GM20431 (cell line): ENCODE measurements around the gene TTLL8.

Source experiments
- in situ Hi-C: fragments of 300-500 bp; cut with MseI, MboI; formaldehyde crosslinking; loops from one replicate; pipeline ENCODE4 v1.15.0; 2020; ENCODE audit warnings: low sequenced_read_pairs; ENCODE audit not compliant: unreplicated experiment

The TTLL8 gene

DNA sequence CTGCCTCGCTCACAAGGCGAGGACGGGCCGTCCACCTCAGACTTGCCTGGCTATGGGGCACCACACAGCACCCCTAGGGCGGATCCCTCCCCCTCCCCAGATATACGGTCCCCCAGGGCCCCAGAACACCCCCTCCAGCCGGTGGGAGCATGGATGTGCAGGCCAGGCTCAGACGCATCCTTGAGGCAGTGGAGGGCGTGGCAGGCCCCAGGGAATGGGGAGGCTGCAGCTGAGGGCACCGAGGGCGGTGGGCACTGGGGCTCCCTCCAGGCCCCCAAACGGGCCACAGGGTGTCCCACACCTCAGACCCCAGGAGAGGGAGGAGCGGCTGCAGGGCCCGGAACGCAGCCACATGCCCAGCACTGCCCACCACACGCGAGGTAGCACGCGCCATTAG, 12.1 kb downstream of the TTLL8 start:
- in situ Hi-C loops, result no loop called here

DNA sequence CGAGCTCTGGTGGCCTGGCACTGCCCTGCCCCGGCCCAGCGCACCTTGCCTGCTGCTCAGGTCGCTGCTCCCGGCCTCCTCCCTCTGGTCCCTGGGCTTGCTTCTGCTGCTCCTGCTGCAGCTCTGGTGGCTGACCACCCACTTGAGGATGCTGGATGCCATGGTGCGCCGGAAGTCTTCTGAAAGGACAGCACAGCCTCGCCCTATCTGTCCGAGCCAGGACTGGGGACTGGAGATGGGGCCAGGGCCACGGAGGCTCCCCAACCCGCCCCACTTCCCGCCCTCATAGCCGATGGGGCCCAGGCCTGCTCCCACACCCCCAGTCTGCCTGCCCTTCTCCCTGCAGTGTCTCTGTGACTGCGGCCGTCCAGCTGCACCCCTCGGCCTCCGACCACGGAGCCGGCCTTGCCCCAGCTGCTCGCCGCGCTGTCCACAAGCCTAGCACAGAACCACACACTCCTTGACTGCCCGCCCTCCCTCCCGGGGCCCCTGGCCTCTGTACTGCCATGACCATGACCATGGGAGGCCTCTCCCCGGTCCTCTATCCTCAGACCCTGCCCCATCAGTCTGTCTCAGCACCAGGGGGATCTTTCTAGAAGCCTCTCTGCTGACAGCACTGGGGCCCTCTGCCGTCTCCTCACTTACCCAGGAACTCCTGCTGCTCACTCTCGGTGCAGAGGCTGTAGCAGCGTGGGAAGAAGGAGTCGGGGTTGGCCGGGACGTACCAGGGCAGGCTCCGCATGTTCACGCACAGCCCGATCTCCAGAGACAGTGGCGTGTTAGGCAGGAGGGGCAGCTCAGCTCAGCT, 12.7 kb downstream of the TTLL8 start:
- in situ Hi-C loops, result no loop called here

DNA sequence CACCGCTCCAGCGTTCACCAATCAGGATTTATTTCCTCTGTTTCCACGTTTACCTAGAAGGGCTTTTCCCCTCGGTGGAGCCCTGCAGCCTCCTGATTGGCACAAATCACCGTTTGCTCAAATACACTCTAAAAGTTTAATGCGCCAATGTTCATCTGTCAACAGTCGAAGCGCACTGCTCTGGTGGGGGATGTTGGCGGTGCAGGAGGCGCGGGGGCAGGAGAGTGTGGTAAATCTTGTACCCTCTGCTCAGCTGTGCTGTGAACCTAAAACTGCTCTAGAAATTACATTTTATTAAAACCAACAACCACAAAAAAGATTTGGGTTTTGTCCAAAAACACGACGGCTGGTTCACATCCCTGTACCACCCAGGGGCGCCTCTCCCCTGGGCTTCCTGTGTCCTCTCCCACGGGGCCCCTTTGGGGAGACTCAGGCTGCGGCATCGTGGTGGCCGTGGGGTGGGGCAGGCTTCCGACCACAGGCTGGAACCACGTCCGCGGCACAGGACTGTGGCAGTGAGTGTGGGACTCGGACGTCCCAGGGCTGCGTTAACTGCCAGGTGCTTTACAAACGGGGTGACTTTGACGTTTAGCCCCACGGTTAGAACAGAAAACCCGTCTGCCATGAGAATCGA, 13.5 kb downstream of the TTLL8 start:
- in situ Hi-C loops, result no loop called here

DNA sequence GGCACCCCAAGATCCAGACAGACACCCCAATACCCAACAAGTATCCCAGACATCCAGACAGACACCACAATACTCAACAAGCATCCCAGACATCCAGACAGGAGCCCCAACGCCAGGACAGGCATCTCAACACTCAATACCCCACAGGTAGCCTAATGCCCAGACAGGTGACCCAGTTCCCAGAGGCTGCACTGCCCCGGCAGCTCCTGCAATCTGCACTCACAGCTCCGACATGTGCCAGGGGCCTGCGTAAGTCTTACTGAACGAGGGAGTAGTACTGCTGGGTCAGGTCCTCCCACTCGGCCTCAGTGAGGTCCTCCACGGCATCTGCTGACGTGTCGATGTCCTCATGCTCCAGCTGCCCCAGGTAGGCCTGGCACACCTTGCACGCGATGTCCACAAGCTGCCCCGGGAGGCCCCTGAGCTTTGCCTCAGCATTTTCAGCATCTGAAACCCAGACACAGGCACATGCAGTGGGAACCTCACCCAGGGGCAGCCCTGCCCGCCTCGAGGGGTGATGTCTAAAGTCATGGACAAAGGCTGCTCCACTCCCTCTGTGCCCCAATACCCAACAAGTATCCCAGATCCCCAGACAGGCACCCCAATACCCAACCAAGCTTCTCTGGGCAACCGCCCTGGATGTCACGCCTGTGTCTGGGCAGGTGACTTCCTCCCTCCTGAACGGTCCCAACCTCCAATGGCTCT, 16.6 kb downstream of the TTLL8 start:
- in situ Hi-C loops, result no loop called here

DNA sequence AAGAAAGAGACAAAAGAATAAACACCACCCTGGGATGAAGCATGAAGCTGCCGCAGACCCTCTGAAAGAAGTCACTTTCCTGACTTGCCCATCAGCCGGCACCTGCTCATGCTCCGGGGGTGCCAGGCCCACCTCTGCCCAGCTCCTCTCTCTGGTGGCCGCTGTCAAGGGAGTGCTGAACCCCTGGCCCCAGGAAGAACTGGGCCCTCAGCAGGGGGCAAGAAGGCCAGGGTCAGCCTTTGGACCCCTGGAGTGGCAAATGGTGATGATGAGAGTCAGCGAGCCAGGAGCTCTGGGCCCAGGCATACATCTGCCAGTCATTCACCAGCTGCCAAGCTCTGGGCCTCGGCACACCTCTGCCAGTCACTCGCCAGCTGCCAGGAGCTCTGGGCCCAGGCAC, 17.4 kb downstream of the TTLL8 start:
- in situ Hi-C loops, result no loop called here

DNA sequence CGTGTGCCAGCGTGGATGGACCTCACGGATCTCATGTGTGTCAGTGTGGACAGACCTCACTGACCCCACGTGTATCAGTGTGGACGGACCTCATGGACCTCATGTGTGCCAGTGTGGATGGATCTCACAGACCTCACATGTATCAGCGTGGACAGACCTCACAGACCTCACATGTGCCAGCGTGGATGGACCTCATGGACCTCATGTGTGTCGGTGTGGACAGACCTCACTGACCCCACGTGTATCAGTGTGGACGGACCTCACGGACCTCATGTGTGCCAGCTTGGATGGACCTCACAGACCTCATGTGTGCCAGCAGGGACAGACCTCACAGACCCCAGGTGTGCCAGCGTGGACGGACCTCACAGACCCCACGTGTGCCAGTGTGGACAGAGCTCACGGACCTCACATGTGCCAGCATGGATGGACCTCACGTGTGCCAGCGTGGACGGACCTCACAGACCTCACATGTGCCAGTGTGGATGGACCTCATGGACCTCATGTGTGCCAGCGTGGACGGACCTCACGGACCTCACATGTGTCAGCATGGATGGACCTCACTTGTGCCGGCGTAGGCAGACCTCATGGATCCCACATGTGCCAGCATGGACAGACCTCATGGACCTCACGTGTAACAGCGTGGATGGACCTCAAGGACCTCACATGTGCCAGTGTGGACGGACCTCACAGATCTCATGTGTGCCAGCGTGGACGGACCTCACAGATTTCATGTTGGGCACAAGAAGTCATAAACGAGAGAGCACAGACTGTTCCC, 18.2 kb downstream of the TTLL8 start:
- in situ Hi-C loops, result loop anchor here (10.0 kb wide), 1 partner anchor 105 kb away; no protein-coding TSS in a partner anchor

DNA sequence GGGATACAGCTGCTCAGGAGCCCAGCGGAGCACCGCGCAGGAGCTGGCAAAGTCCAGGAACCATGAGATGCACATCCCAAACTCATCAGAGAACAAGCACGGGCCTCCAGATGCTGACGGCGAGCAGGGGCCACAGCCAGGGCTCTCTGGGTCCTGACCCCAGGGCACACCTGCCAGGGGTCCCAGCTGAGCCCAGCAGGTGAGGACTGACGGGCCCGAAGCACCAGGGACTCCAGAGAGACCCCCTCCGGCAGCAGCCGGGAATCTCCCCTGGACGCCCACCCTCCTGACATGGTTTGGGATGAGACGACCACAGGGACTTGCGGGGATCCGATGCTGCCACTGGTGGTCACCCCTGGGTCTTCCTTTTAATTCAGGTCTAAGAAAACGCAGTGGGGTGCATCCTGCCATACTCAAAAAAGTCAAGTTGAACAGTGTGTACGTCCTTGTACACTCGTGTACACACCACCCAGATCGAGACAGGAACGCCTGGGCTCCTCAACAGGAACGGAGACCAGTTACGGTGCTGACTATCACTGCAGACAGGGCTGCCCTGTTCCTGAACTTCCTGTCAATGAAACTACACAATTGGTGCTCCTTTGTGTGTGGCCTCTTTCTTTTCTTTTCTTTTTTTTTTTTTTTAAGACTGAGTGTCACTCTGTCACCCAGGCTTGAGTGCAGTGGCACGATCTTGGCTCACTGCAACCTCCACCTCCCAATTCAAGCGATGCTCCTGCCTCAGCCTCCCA, 21.9 kb downstream of the TTLL8 start:
- in situ Hi-C loops, result loop anchor here (10.0 kb wide), 1 partner anchor 101 kb away; no protein-coding TSS in a partner anchor

DNA sequence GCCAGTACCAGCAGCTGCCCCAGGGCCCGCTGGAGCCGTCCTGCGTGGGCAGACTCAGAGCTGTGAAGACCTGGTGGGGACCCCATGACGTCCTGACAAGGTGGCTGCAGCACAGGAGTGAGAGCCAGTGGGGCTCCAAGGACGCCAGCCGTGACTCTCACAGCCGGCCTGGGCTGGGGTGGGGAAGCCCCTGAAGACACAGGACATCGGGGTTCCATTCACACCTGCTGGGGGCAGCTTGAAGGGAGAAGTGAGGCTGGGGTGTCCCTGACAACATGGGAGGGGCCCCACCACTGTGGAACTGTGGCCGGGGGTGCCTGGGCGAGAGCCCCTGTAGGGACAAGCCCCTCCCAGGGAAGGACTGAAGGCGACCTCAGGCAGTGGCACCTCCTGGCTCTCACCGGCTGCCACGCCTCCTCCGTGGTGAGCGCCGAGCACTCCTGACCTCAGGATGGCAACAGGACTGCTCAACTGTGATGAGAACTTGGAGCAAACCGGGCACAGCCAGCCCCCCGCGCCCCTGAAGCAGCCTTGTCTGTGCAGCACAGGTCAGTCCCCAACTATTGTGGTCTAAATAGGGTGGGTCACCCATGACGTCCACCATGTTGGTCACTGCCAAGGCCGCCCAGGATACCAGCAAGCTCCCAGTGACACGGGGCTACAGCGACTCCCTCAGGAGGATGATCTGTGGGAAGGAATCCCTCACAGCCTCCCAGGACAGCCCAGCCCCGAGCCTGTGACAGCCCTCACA, 22.8 kb downstream of the TTLL8 start:
- in situ Hi-C loops, result loop anchor here (10.0 kb wide), 1 partner anchor 101 kb away; no protein-coding TSS in a partner anchor

DNA sequence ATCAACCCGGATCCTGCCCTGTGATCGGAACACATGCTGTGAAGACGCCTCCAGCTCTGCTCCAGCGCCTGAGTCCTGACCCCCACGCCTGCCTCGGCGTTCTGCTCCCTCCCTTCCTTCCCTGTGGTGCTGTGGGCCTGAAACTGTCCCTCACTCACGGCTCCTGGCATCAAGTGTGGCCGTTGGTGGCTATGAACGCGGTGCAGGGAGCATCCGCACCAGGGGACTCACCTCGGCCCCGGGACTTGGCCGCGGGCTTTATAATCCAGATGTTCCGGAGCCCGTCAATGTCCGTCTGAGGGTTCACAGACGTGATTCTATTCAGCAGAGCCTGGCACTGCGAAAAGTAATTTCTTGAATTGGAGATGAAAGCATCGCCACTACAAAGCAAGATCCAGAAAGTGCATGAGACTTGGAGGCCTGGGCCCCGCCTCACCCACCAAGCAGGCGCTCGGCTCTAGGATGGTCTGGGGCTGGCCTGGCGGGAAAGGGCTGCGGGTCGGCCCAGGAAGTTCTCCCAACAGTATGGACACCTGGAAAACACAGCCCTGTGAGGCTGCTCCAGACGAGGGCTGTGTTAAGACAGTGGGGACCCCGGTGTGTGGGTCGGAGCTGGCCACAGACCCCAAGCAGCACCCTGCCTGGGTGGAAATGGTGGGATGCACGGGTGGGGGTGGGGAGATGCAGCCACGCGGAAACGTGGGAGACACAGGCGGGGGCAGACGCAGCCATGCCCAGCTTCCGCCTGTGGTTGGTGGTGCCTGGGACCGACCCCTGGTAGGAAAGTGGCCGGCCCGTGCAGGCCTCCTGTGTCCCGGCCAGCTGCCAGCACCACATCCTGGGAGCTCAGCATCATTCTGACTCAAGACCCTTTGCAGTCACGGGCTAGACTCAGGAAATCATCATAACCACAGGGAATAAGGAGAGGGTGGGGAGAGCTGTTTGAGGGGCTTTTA, 23.7 kb downstream of the TTLL8 start:
- in situ Hi-C loops, result loop anchor here (10.0 kb wide), 1 partner anchor 100 kb away; no protein-coding TSS in a partner anchor

DNA sequence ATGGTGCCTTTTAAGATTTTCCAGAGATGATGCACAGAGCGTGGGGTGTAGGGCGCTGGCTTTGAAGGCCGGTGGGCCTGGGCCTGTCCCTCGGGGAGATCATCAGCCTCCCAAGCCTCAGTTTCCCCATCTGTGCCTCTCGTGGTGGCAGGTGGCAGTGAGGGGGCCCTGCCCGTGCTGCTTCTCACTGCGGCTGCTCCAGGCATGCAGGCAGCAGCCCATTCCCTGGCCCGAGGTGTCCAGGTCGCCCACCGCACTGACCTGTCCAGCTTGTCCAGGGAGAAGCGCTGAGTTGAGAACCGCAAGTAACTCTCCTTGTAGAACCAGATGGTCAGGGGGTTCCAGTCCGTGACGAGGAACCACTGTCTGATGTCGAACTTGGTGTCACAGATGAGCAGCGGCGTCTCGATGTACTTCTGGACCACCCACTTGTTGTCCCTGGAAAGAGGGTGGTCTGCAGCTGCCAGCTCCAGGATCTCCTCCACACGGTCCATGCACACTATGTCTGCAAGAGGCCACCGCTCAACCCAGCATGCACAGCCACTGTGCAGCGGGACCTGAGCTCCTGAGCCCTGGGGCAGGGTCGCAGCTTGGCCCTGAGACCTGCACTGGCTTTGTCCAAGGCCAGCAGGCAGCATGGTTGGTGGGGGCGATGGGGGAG, 25.0 kb downstream of the TTLL8 start:
- in situ Hi-C loops, result loop anchor here (10.0 kb wide), 1 partner anchor 98 kb away; no protein-coding TSS in a partner anchor

DNA sequence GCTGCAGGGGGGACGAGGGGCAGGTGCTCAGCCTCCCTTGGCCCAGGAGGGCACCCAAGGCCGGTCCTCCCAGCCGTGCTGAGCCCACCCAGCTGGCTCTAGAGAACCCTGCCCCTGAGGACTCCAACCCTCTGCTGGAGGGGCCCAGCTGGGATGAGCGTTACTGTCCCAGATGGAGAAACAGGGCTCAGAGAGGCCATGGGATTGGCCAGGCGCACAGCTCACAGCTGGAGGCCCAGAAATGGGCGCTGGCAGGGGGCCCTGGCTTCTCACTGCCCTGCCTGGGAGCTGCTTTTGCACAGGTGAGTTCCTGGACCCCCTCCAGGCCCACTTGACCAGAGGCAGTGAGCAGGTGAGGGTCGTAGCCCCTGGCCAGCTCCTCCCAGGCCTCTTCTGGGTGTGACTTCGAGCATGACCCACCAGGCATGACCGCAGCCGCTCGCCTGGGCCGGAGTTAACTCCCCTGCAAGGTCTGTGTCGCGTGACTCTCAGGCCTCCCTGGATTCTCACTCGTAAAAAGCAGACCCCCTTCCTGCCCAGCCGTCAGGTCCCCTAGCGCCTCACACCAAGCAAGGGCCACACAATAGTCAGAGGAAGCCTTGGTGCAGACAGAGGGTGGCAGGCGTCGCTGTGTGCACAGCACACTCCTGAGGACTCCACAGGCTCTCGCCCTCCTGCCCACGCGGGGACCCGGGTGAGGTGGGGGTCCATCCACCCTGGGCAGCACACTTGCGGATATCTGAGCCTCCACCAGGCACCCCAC, 25.8 kb downstream of the TTLL8 start:
- in situ Hi-C loops, result loop anchor here (10.0 kb wide), 1 partner anchor 97 kb away; no protein-coding TSS in a partner anchor

DNA sequence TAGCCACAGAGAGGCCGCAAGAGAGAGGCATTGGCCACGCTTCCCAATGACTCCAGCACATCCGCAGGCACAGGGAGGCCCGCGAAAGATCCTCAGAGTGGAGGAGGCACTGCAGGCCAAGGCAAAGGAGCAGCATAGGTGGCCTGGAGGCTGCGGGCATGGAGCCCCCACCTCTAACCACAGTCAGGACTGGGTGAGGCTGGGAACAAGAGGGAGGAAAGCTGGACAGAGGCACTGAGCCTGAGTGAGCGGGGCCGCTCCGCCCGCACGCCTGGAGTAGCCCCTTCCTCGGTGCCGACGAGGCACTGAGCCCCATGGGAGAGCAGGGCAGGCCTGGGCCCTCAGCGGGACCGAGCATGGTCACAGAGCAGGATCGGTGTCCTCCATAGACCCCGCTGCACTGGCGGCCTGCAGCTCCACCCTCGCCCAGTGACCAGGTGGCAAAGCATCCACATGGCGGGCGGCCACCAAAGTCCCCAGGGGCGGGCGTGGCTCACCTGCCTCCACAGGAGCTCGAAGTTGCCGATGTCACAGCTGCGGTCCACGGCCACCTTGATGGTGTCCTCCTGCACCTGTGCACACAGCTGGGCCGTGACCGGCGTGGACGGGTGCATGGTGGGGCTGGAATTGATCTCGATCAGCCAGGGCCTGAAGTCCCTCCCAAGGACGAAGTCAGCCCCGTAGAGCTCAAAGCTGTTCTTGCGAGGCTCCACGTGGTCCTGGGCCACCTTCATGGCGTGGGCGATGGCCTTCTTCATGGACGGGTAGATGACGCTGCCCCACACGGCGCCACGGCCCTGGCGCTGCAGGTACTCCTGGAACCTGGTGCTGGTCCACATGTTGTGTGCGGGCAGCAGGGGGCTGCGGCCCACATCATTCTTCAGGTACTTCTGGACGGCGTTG, 26.7 kb downstream of the TTLL8 start:
- in situ Hi-C loops, result loop anchor here (10.0 kb wide), 1 partner anchor 97 kb away; no protein-coding TSS in a partner anchor

DNA sequence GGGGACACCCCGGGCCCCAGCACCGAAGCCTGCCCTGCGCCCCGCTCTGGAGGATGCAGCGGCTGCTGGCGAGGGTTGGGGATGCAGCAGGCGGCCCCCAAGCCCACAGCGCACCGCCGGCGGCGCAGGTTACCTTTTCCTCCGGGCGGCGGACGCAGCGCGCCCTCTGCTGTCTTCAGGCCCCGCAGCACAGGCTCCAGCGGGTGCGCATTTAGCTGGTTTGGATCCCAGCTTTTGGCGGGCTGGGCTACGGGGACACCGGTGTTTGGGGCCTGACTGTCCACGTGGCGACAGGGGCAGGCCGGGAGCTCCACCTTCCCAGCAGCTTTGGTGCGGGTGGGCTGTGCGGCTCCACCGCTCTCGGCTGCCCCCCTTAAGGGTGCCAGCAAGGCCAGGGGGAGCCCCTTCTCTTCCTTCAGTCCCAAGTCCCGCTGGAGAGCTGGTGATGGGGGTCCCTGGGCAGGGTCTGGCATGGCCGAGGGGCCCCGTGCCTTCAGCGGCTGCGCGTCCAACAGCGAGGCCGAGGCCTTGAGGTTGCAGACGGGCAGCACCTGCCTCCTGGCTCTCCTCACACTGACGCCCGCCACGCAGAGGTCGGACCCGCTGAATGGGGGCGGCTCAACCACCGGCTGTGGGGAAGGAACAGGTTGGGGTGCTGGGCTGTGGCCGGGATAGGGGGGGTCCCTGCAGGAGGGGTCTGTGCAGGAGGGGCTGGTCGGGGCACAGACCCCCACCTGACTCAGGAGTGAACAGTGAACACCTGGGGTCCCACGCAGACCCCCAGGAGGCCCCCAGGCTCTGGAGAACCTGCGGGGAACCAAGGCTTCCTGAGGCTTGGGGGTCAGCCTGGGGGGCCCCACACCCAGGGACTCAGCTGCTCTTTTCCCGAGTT, 27.6 kb downstream of the TTLL8 start:
- in situ Hi-C loops, result loop anchor here (10.0 kb wide), 1 partner anchor 96 kb away; no protein-coding TSS in a partner anchor
